Measurements from ENCODE around the gene CDK5RAP3. TPM values are rescaled to one million over a fixed set of nuclear protein-coding genes. Genes with fewer than 3 reads are reported as not detected.
A peak's percentile ranks its signal among the peaks of the same experiment; 100 is the strongest.

Gene CDK5RAP3
- total and polyA plus RNA-seq, 2 of the 13 experiments (the other 11 are each of a cell fraction or from before 2014, with no cell fraction given), result 128 to 154 TPM

DNA sequence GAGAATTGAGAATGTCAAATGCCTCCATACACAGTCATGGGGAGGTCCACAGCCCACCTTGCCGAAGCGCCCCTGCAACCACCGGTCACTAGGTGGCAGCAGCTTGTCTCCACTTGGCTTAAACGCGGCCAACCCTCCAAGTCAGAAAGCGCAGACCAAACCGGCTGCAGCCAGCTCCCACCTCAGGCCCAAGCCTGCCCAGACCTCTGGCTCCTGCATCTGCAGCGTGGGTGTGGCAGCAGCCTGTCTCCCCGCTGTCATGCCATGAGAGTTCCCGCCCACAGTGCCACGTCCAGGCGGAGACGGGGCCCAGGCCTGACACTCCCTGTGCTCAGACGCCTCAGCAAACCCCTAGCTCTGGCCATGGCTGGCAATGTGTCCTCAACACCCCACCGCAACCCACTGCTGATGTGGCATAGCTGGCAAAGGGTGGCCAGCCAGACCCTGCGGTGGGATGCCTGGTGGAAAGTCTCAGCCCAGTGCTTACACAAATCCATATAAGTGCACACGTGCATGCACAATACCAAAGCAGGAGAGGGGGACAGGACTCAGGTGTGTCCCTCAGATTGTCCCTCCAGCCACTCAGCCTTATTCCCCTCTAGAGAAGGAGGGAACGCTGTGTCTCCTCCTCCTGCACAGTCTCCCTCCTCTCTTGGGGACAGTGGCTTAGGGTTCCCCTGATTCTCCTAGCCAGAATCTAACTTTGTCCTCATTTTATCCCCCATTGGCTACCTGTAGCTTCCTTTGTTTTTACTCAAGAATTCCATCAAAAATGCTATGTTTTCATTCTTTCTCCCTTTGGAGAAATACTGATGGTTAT, 55.8 kb downstream of the CDK5RAP3 start (continued):
- TF ChIP-seq, protein P1, sequence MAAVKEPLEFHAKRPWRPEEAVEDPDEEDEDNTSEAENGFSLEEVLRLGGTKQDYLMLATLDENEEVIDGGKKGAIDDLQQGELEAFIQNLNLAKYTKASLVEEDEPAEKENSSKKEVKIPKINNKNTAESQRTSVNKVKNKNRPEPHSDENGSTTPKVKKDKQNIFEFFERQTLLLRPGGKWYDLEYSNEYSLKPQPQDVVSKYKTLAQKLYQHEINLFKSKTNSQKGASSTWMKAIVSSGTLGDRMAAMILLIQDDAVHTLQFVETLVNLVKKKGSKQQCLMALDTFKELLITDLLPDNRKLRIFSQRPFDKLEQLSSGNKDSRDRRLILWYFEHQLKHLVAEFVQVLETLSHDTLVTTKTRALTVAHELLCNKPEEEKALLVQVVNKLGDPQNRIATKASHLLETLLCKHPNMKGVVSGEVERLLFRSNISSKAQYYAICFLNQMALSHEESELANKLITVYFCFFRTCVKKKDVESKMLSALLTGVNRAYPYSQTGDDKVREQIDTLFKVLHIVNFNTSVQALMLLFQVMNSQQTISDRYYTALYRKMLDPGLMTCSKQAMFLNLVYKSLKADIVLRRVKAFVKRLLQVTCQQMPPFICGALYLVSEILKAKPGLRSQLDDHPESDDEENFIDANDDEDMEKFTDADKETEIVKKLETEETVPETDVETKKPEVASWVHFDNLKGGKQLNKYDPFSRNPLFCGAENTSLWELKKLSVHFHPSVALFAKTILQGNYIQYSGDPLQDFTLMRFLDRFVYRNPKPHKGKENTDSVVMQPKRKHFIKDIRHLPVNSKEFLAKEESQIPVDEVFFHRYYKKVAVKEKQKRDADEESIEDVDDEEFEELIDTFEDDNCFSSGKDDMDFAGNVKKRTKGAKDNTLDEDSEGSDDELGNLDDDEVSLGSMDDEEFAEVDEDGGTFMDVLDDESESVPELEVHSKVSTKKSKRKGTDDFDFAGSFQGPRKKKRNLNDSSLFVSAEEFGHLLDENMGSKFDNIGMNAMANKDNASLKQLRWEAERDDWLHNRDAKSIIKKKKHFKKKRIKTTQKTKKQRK (IDR thresholded peaks at IDR 0.05; ENCODE audit: low read length), result no peak
- TF ChIP-seq, protein P2, sequence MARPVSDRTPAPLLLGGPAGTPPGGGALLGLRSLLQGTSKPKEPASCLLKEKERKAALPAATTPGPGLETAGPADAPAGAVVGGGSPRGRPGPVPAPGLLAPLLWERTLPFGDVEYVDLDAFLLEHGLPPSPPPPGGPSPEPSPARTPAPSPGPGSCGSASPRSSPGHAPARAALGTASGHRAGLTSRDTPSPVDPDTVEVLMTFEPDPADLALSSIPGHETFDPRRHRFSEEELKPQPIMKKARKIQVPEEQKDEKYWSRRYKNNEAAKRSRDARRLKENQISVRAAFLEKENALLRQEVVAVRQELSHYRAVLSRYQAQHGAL (CRISPR knock-in tag; IDR thresholded peaks at IDR 0.05; ENCODE audit: not compliant biosample characterization), result no peak
- no peak for TF ChIP-seq TOE1 (CRISPR knock-in tag; IDR thresholded peaks at IDR 0.05)
- TF ChIP-seq, protein P3, sequence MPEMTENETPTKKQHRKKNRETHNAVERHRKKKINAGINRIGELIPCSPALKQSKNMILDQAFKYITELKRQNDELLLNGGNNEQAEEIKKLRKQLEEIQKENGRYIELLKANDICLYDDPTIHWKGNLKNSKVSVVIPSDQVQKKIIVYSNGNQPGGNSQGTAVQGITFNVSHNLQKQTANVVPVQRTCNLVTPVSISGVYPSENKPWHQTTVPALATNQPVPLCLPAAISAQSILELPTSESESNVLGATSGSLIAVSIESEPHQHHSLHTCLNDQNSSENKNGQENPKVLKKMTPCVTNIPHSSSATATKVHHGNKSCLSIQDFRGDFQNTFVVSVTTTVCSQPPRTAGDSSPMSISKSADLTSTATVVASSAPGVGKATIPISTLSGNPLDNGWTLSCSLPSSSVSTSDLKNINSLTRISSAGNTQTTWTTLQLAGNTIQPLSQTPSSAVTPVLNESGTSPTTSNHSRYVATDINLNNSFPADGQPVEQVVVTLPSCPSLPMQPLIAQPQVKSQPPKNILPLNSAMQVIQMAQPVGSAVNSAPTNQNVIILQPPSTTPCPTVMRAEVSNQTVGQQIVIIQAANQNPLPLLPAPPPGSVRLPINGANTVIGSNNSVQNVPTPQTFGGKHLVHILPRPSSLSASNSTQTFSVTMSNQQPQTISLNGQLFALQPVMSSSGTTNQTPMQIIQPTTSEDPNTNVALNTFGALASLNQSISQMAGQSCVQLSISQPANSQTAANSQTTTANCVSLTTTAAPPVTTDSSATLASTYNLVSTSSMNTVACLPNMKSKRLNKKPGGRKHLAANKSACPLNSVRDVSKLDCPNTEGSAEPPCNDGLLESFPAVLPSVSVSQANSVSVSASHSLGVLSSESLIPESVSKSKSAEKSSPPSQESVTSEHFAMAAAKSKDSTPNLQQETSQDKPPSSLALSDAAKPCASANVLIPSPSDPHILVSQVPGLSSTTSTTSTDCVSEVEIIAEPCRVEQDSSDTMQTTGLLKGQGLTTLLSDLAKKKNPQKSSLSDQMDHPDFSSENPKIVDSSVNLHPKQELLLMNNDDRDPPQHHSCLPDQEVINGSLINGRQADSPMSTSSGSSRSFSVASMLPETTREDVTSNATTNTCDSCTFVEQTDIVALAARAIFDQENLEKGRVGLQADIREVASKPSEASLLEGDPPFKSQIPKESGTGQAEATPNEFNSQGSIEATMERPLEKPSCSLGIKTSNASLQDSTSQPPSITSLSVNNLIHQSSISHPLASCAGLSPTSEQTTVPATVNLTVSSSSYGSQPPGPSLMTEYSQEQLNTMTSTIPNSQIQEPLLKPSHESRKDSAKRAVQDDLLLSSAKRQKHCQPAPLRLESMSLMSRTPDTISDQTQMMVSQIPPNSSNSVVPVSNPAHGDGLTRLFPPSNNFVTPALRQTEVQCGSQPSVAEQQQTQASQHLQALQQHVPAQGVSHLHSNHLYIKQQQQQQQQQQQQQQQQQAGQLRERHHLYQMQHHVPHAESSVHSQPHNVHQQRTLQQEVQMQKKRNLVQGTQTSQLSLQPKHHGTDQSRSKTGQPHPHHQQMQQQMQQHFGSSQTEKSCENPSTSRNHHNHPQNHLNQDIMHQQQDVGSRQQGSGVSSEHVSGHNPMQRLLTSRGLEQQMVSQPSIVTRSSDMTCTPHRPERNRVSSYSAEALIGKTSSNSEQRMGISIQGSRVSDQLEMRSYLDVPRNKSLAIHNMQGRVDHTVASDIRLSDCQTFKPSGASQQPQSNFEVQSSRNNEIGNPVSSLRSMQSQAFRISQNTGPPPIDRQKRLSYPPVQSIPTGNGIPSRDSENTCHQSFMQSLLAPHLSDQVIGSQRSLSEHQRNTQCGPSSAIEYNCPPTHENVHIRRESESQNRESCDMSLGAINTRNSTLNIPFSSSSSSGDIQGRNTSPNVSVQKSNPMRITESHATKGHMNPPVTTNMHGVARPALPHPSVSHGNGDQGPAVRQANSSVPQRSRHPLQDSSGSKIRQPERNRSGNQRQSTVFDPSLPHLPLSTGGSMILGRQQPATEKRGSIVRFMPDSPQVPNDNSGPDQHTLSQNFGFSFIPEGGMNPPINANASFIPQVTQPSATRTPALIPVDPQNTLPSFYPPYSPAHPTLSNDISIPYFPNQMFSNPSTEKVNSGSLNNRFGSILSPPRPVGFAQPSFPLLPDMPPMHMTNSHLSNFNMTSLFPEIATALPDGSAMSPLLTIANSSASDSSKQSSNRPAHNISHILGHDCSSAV (CRISPR knock-in tag; IDR thresholded peaks at IDR 0.05; ENCODE audit: borderline replicate concordance), result no peak
- no peak for TF ChIP-seq NFYB (CRISPR knock-in tag; IDR thresholded peaks at IDR 0.05)
- no peak for TF ChIP-seq ZFP1 (CRISPR knock-in tag; IDR thresholded peaks at IDR 0.05)
- TF ChIP-seq NAIF1 (CRISPR knock-in tag; IDR thresholded peaks at IDR 0.05; ENCODE audit: borderline replicate concordance), result no peak
- no peak for TF ChIP-seq ZNF878 (CRISPR knock-in tag; IDR thresholded peaks at IDR 0.05)
- TF ChIP-seq ZNF292 (CRISPR knock-in tag; IDR thresholded peaks at IDR 0.05; ENCODE audit: borderline replicate concordance, low read depth), result peak; percentile 56; the same call in 1 of the 2 replicates
- no peak for TF ChIP-seq GPN1 (CRISPR knock-in tag; IDR thresholded peaks at IDR 0.05; ENCODE audit: borderline replicate concordance)
- TF ChIP-seq TCF12 (IDR thresholded peaks at IDR 0.05), result no peak
- no peak for TF ChIP-seq TCF12 (CRISPR knock-in tag; IDR thresholded peaks at IDR 0.05)
- no peak for TF ChIP-seq ZSCAN22 (CRISPR knock-in tag; IDR thresholded peaks at IDR 0.05)
- no peak for TF ChIP-seq ZC3H13 (CRISPR knock-in tag; IDR thresholded peaks at IDR 0.05)
- no peak for TF ChIP-seq ZNF552 (CRISPR knock-in tag; IDR thresholded peaks at IDR 0.05; ENCODE audit: borderline replicate concordance)
- TF ChIP-seq ATF7-NPFF (CRISPR knock-in tag; IDR thresholded peaks at IDR 0.05; ENCODE audit: low read depth), result 0 out of 2 replicates have a peak, but pooled peaks have one; percentile 5
